SK-N-SH (cell line): ENCODE measurements around the gene TRAFD1. TPM values are rescaled to one million over a fixed set of nuclear protein-coding genes. Genes with fewer than 3 reads are reported as not detected.

ENCODE experiments used
- CTCF ChIA-PET: fragments of 300-600, 350-600 bp; formaldehyde crosslinking; extraction: SDS; loops from one replicate; lab custom pipeline; 2021; lab: Yijun Ruan, JAX
- POLR2A ChIA-PET: fragments of 350-600 bp; sonication (Branson Sonifier 250); formaldehyde crosslinking; extraction: SDS; loops from one replicate; lab custom pipeline; 2020; ENCODE audit warnings: antibody characterized with exemption, inconsistent platforms; lab: Yijun Ruan, JAX
- DNase-seq: peaks from one replicate; pipeline ENCODE4 v3.0.0; 2012
- H2AFZ ChIP-seq: fragments of 200-600 bp; sonication (generic); 2 replicates; pipeline ENCODE4 v1.8.1; 2016; ENCODE audit warnings: antibody characterized with exemption, mild to moderate bottlenecking, low read depth
- H3F3A ChIP-seq: fragments of 200-600 bp; sonication (generic); replicated peaks from 2 replicates; pipeline ENCODE3; 2016; ENCODE audit warnings: antibody characterized with exemption, mild to moderate bottlenecking; ENCODE audit not compliant: insufficient read depth
- H3K27ac ChIP-seq, 2 experiments: fragments of 200-500 bp in 1 of 2; fragments of 200-600 bp in 1 of 2; sonication (Bioruptor generic) in 1 of 2; sonication (generic), shearing (Covaris generic) in 1 of 2; 2 replicates each; pipeline versions ENCODE4 v1.5.1 to v1.6.1; 2014 to 2016; ENCODE audit warnings: low read depth in 2 of 2, inconsistent platforms in 1 of 2, low read length in 1 of 2, mild to moderate bottlenecking in 1 of 2, mixed read lengths in 1 of 2
- H3K27me3 ChIP-seq: fragments of 200-600 bp; sonication (generic), shearing (Covaris generic); 2 replicates; pipeline ENCODE4 v1.6.1; 2016; ENCODE audit warnings: mixed run types; ENCODE audit not compliant: insufficient read depth
- H3K36me3 ChIP-seq, 2 experiments: fragments of 200-500 bp in 1 of 2; fragments of 200-600 bp in 1 of 2; sonication (Bioruptor generic) in 1 of 2; sonication (generic) in 1 of 2; replicated peaks in 1 of 2; 2 replicates each; pipeline versions ENCODE3 to v1.5.1; 2014 to 2016; ENCODE audit warnings: low read length in 1 of 2, mild to moderate bottlenecking in 1 of 2; ENCODE audit not compliant: insufficient read depth in 2 of 2, control insufficient read depth in 1 of 2
- H3K4me1 ChIP-seq, 2 experiments: fragments of 200-500 bp in 1 of 2; fragments of 200-600 bp in 1 of 2; sonication (Bioruptor generic) in 1 of 2; sonication (generic), shearing (Covaris generic) in 1 of 2; 2 replicates each; pipeline versions ENCODE4 v1.5.1 to v1.6.1; 2014 to 2016; ENCODE audit warnings: low read depth in 1 of 2, low read length in 1 of 2, mixed run types in 1 of 2; ENCODE audit not compliant: insufficient read depth in 2 of 2, control insufficient read depth in 1 of 2
- H3K4me2 ChIP-seq: fragments of 200-600 bp; sonication (generic), shearing (Covaris generic); 2 replicates; pipeline ENCODE4 v1.6.1; 2017; ENCODE audit warnings: mixed run types
- H3K4me3 ChIP-seq, 2 experiments: fragments of 200-500 bp in 1 of 2; fragments of 200-600 bp in 1 of 2; sonication (Bioruptor generic) in 1 of 2; sonication (generic), shearing (Covaris generic) in 1 of 2; 2 replicates each; pipeline versions ENCODE4 v1.5.1 to v1.8.1; 2014 to 2016; ENCODE audit warnings: low read depth in 2 of 2, inconsistent platforms in 1 of 2, low read length in 1 of 2, mild to moderate bottlenecking in 1 of 2, mixed read lengths in 1 of 2, moderate library complexity in 1 of 2
- H3K79me2 ChIP-seq: fragments of 200-600 bp; sonication (generic); 2 replicates; pipeline ENCODE4 v1.8.1; 2017; ENCODE audit warnings: mild to moderate bottlenecking; ENCODE audit not compliant: insufficient read depth
- H3K9ac ChIP-seq: fragments of 200-600 bp; sonication (generic); 2 replicates; pipeline ENCODE4 v1.6.1; 2017; ENCODE audit warnings: mixed run types
- H3K9me2 ChIP-seq: fragments of 200-600 bp; sonication (generic); 2 replicates; pipeline ENCODE4 v1.6.1; 2017; ENCODE audit warnings: mixed run types
- H3K9me3 ChIP-seq: fragments of 200-600 bp; sonication (generic); 2 replicates; pipeline ENCODE4 v1.6.1; 2017; ENCODE audit warnings: mixed run types, mild to moderate bottlenecking, moderate library complexity
- H4K20me1 ChIP-seq: fragments of 200-600 bp; sonication (generic); 2 replicates; pipeline ENCODE4 v1.6.1; 2017; ENCODE audit warnings: mild to moderate bottlenecking, mixed run types; ENCODE audit not compliant: insufficient read depth
- CHD2 ChIP-seq: fragments of 150-350 bp; IDR thresholded peaks from 2 replicates; pipeline ENCODE4 v1.6.1; 2018; ENCODE audit warnings: low read length; ENCODE audit not compliant: partially characterized antibody
- ELF1 ChIP-seq: IDR thresholded peaks from 2 replicates; pipeline ENCODE4 v1.4.0; 2012
- FOXJ3 ChIP-seq: sonication (generic); formaldehyde crosslinking; IDR thresholded peaks from 2 replicates; pipeline ENCODE4 v1.5.1; 2020; ENCODE audit warnings: mild to moderate bottlenecking, missing genetic modification reagents
- FOXM1 ChIP-seq: IDR thresholded peaks from 2 replicates; pipeline ENCODE4 v1.4.0; 2012; ENCODE audit warnings: low read depth, mild to moderate bottlenecking
- GATA2 ChIP-seq: sonication (generic); formaldehyde crosslinking; IDR thresholded peaks from 2 replicates; pipeline ENCODE4 v1.5.0; 2020; ENCODE audit warnings: mild to moderate bottlenecking, missing genetic modification reagents
- MEF2A ChIP-seq: IDR thresholded peaks from 2 replicates; pipeline ENCODE4 v1.4.0; 2012; ENCODE audit warnings: low read depth, borderline replicate concordance
- MXI1 ChIP-seq: IDR thresholded peaks from 2 replicates; pipeline ENCODE4 v1.6.1; 2012; ENCODE audit warnings: mild to moderate bottlenecking, low read depth, low read length, improper control_type of control experiment
- NFIC ChIP-seq: IDR thresholded peaks from 2 replicates; pipeline ENCODE4 v1.4.0; 2012; ENCODE audit warnings: borderline replicate concordance
- NRF1 ChIP-seq: IDR thresholded peaks from 2 replicates; pipeline ENCODE4 v1.6.1; 2012; ENCODE audit warnings: low read depth, mild to moderate bottlenecking, low read length
- POLR2AphosphoS5 ChIP-seq: IDR thresholded peaks from 2 replicates; pipeline ENCODE4 v1.6.1; 2012; ENCODE audit warnings: low read depth, low read length
- RCOR1 ChIP-seq: fragments of 150-350 bp; IDR thresholded peaks from 2 replicates; pipeline ENCODE4 v1.6.1; 2017; ENCODE audit warnings: antibody characterized with exemption, low read length
- RXRA ChIP-seq: IDR thresholded peaks from 2 replicates; pipeline ENCODE4 v1.4.0; 2012; ENCODE audit warnings: low read depth, mild to moderate bottlenecking, borderline replicate concordance
- SIN3A ChIP-seq: IDR thresholded peaks from 2 replicates; pipeline ENCODE4 v1.6.1; 2012; ENCODE audit warnings: low read depth, mild to moderate bottlenecking, low read length, moderate library complexity, borderline replicate concordance
- TCF12 ChIP-seq: IDR thresholded peaks from 2 replicates; pipeline ENCODE4 v1.4.0; 2012
- YY1 ChIP-seq: IDR thresholded peaks from 2 replicates; pipeline ENCODE4 v1.4.0; 2012; ENCODE audit warnings: low read depth, mild to moderate bottlenecking
- WGBS: methylation state at CpG from one replicate; pipeline ENCODE4 v1.1.6; 2017; ENCODE audit warnings: low lambda C conversion rate; 5-methylcytosine and 5-hydroxymethylcytosine counted together
- polyA plus RNA-seq, 3 experiments: library from polyadenylated mRNA; depleted of rRNA; stranded (reverse); fragments of >200 nt; gene quantifications; 2 replicates each; pipeline ENCODE4 v1.2.3, GENCODE V29; 2012
- TF ChIP-seq, protein P1 (sequence below): fragments of 150-350 bp; IDR thresholded peaks from 2 replicates; pipeline ENCODE4 v1.6.1; 2016; ENCODE audit warnings: mild to moderate bottlenecking, low read depth, low read length
- TF ChIP-seq, protein P2 (sequence below): IDR thresholded peaks from 2 replicates; pipeline ENCODE4 v1.4.0; 2012; ENCODE audit warnings: low read depth
- TF ChIP-seq, protein P3 (sequence below): IDR thresholded peaks from 2 replicates; pipeline ENCODE4 v1.6.1; 2012; ENCODE audit warnings: mild to moderate bottlenecking, low read depth, low read length, moderate library complexity
- TF ChIP-seq, protein P4 (sequence below): IDR thresholded peaks from 2 replicates; pipeline ENCODE4 v1.4.0; 2012; ENCODE audit warnings: low read depth, borderline replicate concordance
- TF ChIP-seq, protein P5 (sequence below): fragments of 150-350 bp; IDR thresholded peaks from 2 replicates; pipeline ENCODE4 v1.6.1; 2017; ENCODE audit warnings: antibody characterized with exemption, low read length, low read depth, borderline replicate concordance

Gene TRAFD1
- polyA plus RNA-seq, 1 of the 3 experiments (the other 2 are of a cell fraction): 12.4 TPM

DNA sequence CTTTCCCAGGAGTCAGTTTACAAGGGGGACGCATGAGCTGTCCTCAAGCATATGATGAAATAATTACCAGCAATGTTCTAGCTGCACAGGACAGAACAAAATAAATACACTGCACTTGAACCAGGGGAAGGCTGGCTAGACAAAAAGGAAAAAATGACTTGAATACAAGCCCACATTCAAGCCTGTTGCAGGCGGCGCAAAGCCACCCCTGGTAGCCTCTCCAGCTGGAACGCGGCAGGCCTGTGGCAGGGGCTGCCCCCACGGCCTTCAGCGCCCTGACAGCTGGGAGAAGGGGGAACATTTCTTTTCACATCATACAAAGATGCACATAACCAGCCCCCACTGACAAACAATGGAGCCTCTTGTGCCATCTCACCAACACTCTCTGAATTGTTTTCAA, 57.1 kb downstream of the TRAFD1 start:
- CTCF ChIA-PET: interaction anchor here (0.8 to 2.7 kb wide), 3 partner anchors 9 to 16 kb away, joined by 3 to 10 read pairs (median 3); no protein-coding TSS in a partner anchor

DNA sequence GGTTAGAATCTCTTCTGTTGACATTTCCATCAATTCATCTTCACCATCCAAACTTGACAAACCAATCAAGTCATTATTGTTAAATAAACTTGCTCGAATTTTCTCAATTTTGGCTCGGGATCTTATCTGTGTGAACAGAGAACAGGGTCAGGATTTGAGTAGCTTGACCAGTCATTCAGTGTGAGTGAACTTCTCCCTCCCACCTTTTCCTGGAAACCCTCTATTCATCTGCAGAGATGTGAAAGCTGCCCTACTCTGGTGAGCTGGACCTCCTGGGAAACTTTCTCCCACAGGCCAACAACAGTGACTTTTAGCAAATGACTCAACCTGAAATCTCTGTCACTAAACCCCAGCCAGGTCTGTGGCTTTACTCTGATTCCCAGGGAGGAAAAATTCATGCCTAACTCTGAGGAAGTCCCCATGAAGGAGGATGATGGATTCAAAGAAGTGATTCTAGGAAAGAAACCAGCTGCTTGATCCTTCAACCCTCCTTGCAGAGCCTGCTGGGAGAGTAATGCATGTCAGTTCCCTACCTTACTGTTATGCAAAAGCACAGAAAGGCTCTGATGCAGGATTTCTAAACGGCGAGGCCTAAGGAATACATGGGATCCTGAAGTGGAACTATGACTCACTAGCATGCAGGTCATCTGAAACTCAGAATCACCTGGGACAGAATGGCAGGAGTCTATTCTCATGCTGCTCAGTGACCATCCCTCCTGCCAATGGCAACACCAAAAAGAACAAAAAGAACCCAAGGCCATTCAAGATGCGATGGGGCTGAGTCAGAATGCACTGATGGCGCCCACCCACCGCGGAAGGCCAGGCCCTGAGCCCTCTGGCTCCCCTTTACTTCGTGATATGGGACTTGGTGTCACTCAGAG, 58.0 kb downstream of the TRAFD1 start:
- no peak overlapping the region for H3K4me2 ChIP-seq
- 77% methylated on average over 8 of the region's 9 CpGs for WGBS
- no peaks in the 10 kb centered on the region for H3K9me3 ChIP-seq
- H3K4me3 ChIP-seq: no peak overlapping the region
- DNase-seq: no peak
- H3F3A ChIP-seq: no peaks in the 10 kb centered on the region
- no peaks in the 10 kb centered on the region for H3K4me1 ChIP-seq
- H3K27ac ChIP-seq: no peak overlapping the region
- H3K27me3 ChIP-seq: no peaks in the 10 kb centered on the region
- peaks cover 5 to 43% of the 10 kb centered on the region in 2 experiments for H3K36me3 ChIP-seq
- POLR2A ChIA-PET: interaction anchor here (1.1 kb wide), 1 partner anchor 11 kb away, joined by 3 read pairs; no protein-coding TSS in a partner anchor
- H3K9ac ChIP-seq: no peak overlapping the region
- H2AFZ ChIP-seq: no peak overlapping the region
- CTCF ChIA-PET: interaction anchor here (1.0 to 2.7 kb wide), 2 partner anchors 9 to 15 kb away, joined by 3 to 10 read pairs; no protein-coding TSS in a partner anchor
- H4K20me1 ChIP-seq: no peaks in the 10 kb centered on the region
- no peaks in the 10 kb centered on the region for H3K79me2 ChIP-seq
- H3K9me2 ChIP-seq: no peaks in the 10 kb centered on the region
- TF ChIP-seq, protein P1, sequence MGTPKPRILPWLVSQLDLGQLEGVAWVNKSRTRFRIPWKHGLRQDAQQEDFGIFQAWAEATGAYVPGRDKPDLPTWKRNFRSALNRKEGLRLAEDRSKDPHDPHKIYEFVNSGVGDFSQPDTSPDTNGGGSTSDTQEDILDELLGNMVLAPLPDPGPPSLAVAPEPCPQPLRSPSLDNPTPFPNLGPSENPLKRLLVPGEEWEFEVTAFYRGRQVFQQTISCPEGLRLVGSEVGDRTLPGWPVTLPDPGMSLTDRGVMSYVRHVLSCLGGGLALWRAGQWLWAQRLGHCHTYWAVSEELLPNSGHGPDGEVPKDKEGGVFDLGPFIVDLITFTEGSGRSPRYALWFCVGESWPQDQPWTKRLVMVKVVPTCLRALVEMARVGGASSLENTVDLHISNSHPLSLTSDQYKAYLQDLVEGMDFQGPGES: no peak
- TF ChIP-seq TCF12: no peak
- TF ChIP-seq ELF1: no peak
- TF ChIP-seq, protein P2, sequence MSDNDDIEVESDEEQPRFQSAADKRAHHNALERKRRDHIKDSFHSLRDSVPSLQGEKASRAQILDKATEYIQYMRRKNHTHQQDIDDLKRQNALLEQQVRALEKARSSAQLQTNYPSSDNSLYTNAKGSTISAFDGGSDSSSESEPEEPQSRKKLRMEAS: no peak
- TF ChIP-seq YY1: no peak
- TF ChIP-seq RXRA: no peak
- TF ChIP-seq NRF1: no peak
- TF ChIP-seq FOXM1: no peak
- no peak for TF ChIP-seq NFIC
- TF ChIP-seq CHD2: no peak
- TF ChIP-seq MEF2A: no peak
- TF ChIP-seq, protein P3, sequence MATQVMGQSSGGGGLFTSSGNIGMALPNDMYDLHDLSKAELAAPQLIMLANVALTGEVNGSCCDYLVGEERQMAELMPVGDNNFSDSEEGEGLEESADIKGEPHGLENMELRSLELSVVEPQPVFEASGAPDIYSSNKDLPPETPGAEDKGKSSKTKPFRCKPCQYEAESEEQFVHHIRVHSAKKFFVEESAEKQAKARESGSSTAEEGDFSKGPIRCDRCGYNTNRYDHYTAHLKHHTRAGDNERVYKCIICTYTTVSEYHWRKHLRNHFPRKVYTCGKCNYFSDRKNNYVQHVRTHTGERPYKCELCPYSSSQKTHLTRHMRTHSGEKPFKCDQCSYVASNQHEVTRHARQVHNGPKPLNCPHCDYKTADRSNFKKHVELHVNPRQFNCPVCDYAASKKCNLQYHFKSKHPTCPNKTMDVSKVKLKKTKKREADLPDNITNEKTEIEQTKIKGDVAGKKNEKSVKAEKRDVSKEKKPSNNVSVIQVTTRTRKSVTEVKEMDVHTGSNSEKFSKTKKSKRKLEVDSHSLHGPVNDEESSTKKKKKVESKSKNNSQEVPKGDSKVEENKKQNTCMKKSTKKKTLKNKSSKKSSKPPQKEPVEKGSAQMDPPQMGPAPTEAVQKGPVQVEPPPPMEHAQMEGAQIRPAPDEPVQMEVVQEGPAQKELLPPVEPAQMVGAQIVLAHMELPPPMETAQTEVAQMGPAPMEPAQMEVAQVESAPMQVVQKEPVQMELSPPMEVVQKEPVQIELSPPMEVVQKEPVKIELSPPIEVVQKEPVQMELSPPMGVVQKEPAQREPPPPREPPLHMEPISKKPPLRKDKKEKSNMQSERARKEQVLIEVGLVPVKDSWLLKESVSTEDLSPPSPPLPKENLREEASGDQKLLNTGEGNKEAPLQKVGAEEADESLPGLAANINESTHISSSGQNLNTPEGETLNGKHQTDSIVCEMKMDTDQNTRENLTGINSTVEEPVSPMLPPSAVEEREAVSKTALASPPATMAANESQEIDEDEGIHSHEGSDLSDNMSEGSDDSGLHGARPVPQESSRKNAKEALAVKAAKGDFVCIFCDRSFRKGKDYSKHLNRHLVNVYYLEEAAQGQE: no peak
- no peak for TF ChIP-seq SIN3A
- TF ChIP-seq FOXJ3: no peak

More for the DNA sequence above, 57.1 kb downstream of the TRAFD1 start:
- H3K79me2 ChIP-seq: no peaks in the 10 kb centered on the region
- no peak overlapping the region for H2AFZ ChIP-seq
- no peaks in the 10 kb centered on the region for H4K20me1 ChIP-seq
- H3K4me3 ChIP-seq: no peak overlapping the region
- H3K9me2 ChIP-seq: no peaks in the 10 kb centered on the region
- no peaks in the 10 kb centered on the region for H3K27me3 ChIP-seq
- no peak for DNase-seq
- no peak overlapping the region for H3K9ac ChIP-seq
- WGBS: 92% methylated on average over 7 of the region's 7 CpGs
- H3F3A ChIP-seq: no peaks in the 10 kb centered on the region
- no peak overlapping the region for H3K27ac ChIP-seq
- H3K4me1 ChIP-seq: no peaks in the 10 kb centered on the region
- no peak for TF ChIP-seq SIN3A
- no peak for TF ChIP-seq GATA2 (CRISPR knock-in tag)
- TF ChIP-seq TCF12: no peak
- no peak for TF ChIP-seq RCOR1
- TF ChIP-seq ELF1: no peak
- TF ChIP-seq FOXJ3: no peak
- TF ChIP-seq RXRA: no peak
- TF ChIP-seq MXI1: no peak
- TF ChIP-seq, protein P4, sequence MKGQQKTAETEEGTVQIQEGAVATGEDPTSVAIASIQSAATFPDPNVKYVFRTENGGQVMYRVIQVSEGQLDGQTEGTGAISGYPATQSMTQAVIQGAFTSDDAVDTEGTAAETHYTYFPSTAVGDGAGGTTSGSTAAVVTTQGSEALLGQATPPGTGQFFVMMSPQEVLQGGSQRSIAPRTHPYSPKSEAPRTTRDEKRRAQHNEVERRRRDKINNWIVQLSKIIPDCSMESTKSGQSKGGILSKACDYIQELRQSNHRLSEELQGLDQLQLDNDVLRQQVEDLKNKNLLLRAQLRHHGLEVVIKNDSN: no peak
- no peak for TF ChIP-seq POLR2AphosphoS5
- TF ChIP-seq, protein P5, sequence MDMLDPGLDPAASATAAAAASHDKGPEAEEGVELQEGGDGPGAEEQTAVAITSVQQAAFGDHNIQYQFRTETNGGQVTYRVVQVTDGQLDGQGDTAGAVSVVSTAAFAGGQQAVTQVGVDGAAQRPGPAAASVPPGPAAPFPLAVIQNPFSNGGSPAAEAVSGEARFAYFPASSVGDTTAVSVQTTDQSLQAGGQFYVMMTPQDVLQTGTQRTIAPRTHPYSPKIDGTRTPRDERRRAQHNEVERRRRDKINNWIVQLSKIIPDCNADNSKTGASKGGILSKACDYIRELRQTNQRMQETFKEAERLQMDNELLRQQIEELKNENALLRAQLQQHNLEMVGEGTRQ: no peak
- H3K9me3 ChIP-seq: no peaks in the 10 kb centered on the region
- H3K36me3 ChIP-seq: peaks cover 12 to 43% of the 10 kb centered on the region in 2 experiments
- POLR2A ChIA-PET: interaction anchor here (1.1 kb wide), 1 partner anchor 11 kb away, joined by 3 read pairs; no protein-coding TSS in a partner anchor
- no peak overlapping the region for H3K4me2 ChIP-seq
